HG02870 (cell line): ENCODE data around the gene UGT2B15.

Experiments used
- ATAC-seq: cut with Tn5 transposase; IDR thresholded peaks from one replicate; pipeline ENCODE4 v1.9.1; 2021; ENCODE audit warnings: mild to moderate bottlenecking, moderate library complexity; ENCODE audit not compliant: unreplicated experiment

The UGT2B15 gene

DNA sequence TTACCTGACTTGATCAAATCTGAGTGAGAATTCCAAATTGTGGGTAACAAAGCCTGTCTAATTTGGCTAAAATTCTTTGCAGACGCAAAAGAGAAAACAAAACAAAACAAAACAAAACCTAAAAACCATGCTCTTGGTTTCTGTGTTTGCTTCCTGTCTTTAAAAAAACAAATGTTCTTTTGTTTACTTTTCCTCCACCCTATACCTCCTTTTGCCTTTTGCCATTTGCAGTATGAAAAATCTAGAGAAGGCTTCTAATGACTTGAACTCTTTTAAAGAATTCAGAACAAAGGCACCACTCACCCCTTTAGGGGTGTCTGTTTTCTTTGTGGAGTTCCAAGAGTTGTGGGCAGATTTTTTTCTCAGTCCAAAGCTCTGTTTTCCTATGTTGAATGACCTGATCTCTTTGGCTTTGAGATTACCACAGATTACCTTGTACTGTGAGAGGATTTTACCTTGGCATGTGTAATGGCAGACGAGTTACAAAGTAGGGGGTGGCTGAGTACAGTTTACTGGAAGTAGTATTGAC lies 13.9 kb downstream of the UGT2B15 start:
- ATAC-seq = peak; percentile 38

DNA sequence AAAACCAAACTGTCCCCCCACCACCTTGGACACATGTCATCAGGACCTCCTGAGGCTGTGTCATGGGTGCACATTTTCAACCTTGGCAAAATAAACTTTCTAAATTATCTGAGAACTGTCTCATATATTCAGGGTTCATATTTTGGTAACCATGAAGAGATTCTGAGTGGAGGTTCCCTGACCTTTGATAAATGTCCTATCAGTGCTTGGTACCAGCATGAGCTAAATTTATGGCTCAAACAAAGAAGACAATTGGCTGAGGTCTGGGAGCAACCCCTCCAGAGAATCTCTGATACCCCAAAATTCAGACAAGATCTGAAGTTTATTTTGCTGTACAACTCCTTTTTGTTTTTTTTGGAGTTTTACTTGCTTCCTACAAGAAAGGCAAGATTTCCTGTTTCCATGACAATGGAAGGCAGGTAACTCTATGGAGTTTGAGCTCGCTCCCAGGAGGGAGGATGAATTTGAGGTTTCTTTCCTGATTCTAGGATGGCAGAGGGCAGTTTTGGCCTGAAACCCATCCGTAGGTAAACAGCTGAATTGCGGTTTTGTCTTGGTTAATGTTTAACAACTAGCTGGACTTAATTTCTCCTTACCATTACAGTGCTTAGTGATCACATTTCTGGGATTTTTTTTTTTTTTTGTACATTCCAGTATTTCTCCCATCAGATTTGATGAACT lies 14.5 kb downstream of the UGT2B15 start:
- ATAC-seq = no peak

DNA sequence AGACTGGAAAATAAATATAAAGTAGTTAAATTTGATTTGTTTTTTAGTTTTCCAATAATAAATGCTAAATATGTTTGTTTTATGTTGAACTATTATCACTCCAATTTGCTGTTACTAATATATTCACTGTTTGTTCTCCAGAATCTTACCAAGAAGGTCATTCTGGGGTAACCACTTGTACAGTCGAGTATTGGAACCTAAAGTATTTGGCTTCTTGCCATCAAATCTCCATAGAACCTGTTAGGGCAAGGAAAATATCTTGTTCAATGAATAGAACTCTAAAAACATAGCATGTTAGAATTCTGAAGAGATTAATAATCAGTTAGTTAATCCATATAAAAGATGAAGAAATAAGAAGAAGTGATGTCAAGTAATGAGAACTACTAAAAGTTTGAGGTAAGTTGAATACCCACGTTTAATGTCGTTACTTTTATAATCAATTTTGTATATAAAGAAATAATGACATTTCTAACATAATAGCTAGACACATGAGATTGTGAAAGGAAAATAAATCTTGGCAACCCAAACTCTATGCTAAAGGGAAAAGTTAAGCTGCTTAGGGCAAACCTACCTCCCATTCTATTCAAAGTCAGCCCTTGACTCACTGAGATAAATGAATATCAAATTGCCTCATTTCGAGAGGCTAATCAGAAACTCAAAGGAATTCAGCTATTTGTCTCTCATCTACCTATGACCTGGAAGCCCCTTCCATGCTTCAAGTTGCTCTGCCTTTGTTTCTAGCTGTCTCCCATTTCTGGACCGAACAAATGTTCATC lies 15.3 kb downstream of the UGT2B15 start:
- no peak for ATAC-seq

DNA sequence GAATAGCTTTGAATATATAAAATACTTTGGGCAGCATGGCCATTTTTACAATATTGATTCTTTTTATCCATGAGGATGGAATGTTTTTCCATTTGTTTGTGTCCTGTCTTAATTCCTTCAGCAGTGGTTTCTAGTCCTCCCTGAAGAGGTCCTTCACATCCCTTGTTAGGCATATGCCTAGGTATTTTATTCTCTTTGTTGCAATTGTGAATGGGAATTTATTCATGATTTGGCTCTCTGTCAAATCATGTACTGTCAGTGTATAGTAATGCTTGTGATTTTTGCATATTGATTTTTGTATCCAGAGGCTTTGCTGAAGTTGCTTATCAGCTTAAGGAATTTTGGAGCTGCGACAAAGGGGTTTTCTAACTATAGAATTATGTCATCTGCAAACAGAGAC lies 18.5 kb downstream of the UGT2B15 start:
- ATAC-seq = no peak

DNA sequence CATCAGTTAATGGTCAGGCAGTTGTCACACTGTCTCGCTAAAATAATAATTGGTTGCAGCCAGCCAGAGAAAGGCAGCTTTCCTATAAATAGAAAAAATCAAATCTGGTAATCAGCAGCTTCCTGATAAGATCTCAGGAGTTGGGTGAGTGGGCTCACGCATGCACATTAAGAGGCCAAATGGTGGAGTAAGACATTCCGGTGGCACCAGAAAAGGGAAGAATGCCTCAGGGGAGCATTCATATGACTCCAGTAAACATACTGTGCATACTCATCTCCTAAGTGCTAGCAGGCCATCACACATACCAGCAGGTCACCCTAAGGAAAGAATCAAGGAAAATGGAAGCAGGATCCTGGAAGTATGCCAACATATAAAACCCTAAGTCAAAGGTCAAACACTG lies 40.1 kb downstream of the UGT2B15 start:
- no peak for ATAC-seq

DNA sequence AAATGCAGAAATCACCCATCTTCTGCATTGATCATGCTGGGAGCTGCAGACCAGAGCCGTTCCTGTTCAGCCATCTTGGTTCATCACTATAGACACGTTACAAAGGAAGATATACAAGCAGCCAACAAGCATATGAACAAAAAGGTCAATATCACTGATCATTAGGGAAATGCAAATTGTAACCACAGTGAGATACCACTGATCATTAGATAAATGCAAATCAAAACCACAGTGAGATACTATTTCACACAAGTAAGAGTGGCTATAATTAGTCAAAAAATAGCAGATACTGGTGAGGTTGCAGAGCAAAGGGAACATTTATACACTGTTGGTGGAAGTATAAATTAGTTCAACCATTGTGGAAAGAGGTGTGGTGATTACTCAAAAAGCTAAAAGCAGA lies 47.7 kb downstream of the UGT2B15 start:
- ATAC-seq = peak; percentile 58

DNA sequence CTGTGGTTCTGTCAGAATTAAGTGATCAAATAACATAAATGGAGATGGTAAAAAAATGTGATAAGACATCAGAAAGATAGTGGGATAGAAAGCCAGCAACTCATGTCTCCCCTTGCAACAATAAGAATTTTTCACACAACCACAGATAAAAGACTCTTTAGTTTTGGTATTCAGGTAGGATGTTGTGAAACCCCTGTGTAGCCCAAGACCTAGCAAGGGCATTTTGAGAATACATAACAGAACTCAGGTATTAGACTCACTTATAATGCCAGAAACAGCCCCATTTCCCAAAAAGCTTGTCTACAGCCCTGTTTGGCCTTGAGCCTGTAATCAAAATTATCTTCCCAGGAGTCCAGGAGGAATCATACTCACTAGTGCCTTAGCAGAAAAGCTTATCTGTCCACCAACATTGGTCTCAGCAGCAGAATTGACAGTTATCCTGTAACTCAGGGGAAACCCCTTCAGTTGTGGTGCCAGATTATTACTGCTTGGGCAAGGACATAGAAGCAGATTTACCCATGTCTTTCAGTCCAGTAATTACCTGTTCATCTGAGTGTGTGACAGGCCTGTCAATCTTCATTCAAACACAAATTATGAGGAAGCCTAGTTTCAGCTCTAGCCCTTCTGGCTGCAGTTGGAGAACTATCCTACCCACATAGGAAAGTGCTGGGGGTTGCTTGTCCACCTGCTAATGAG lies 53.3 kb downstream of the UGT2B15 start:
- peak; percentile 70 for ATAC-seq

DNA sequence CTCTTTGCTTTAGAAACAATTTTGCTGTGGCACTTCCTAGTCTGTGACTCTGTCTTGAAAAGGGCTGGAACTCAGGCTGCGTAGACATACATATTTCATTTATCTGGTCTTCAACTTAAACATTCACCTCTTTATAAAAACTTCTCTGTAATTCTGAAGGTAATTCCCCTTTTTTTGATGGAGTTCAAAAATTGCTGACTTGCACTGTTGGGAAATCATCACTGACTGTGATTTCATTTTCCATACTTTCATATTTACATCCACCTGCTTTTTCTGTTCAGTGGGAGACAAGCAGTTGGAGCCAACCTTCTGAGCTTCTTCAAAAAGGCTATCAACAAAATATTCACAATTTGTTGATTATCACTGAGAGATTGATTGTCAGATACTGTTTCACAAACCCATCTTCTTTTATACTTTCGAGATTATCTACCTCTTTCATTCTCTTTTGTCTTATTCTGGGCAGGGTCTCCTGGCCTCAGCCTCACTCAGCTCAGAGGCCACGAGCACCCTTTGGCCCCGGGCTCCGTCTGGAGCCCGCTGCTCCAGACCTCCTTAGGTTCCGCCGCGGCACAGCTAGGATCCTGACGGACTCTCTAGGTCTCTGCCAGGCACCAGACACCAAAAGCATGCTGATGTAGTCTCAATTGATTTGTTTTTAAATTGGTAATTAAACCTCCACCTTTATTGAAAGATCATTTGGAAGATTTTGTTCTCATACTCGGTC lies 54.6 kb downstream of the UGT2B15 start:
- no peak for ATAC-seq

DNA sequence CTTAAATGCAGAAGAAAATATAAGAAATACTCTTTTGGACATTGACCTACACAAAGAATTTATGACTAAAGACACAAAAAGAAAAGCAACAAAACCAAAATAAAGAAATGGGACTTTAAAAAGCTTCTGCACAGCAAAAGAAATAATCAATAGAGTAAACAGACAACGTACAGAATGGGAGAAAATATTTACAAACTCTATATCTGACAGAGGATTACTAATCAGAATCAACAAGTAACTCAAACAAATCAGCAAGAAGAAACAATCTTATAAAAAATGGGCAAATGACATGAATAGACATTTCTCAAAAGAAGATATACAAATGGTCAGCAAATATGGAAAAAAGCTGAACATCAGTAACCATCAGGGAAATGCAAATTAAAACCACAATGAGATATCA lies 56.7 kb downstream of the UGT2B15 start:
- no peak for ATAC-seq

DNA sequence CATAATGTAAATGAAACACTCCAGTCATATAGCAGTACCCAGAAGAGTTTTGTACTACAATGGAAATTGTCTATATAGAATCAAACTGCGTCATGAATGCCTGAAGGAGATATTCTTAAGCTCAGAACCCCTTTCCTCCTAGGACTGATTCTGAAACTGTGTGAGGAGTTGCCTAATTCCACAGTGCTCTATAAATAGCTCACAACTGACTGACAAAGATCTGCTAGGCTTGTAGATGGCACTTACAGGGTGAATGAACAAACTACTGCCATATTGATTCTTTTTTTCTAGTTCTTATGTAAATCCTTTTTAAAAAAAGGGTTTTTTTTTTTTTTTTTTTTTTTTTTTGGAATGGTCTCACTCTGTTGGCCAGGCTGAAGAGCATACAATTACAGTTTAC lies 64.2 kb downstream of the UGT2B15 start:
- no peak for ATAC-seq

DNA sequence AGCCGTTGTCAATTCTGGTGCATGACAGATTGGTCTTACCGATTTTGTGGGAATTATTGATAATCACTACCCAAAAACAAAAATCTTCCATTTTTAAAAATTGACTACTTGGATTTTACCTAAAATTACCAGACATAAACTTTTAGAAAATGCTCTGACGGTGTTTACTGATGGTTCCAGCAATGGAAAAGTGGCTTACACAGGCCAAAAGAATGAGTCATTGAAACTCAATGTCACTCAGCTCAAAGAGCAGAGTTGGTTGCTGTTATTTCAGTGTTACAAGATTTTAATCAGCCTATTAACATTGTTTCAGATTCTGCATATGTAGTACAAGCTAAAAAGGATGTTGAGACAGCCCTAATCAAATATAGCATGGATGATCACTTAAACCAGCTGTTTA lies 71.3 kb downstream of the UGT2B15 start:
- ATAC-seq = no peak

DNA sequence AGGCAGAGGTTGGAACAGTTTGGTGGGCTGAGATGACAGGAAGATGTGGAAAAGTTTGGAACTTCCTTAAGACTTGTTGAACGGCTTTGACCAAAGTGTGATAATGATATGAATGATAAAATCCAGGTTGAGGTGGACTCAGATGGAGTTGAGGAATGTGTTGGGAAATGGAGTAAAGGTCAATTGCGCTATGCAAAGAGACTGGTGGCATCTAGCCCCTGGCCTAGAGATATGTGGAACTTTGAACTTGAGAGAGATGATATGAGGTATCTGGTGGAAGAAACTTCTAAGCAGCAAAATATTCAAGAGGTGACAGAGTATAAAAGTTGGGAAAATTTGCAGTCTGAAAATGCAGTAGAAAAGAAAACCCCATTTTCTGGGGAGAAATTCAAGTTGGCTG lies 73.0 kb downstream of the UGT2B15 start:
- ATAC-seq = no peak
